HCT116 (cell line): ENCODE measurements around the gene ERN1. TPM values are rescaled to one million over a fixed set of nuclear protein-coding genes. Genes with fewer than 3 reads are reported as not detected.

ENCODE experiments used
- ATAC-seq: fragments of 200-7000 bp; cut with Tn5 transposase; 2 replicates; pipeline ENCODE4 v1.9.1; 2020; ENCODE audit warnings: mild to moderate bottlenecking, moderate library complexity
- BruUV-seq: library from RNA; stranded (reverse); fragments of 400-500 nt; replicated peaks from 2 replicates; lab custom pipeline; 2021; lab: Mats Ljungman, UMichigan
- CTCF ChIA-PET: fragments of 300-600 bp; sonication (Branson Sonifier 250); formaldehyde crosslinking; loops from one replicate; lab custom pipeline; 2021; ENCODE audit warnings: antibody characterized with exemption; lab: Charles Lee
- POLR2A ChIA-PET: fragments of 300-600, 350-600 bp; sonication (Branson Sonifier 250); formaldehyde crosslinking; loops from one replicate; lab custom pipeline; 2021; ENCODE audit warnings: antibody characterized with exemption; lab: Charles Lee
- RAD21 ChIA-PET, 2 experiments: fragments of 300-600 bp; sonication (Branson Sonifier 250); formaldehyde crosslinking; loops; one replicate each; lab custom pipeline; 2023; ENCODE audit warnings: low total read pairs in 2 of 2; ENCODE audit not compliant: uncharacterized antibody in 2 of 2, unreplicated experiment in 2 of 2, low non-redundant PET in 1 of 2; lab: Charles Lee
- DNase-seq: peaks from one replicate; pipeline ENCODE4 v3.0.0-alpha.2; 2010; ENCODE audit warnings: low read depth, low spot score
- H2AFZ ChIP-seq: fragments of 200-600 bp; shearing (Covaris generic), sonication (generic); 2 replicates; pipeline ENCODE4 v1.6.1; 2017; ENCODE audit warnings: low read depth, mixed run types, mixed read lengths, antibody characterized with exemption, low read length; ENCODE audit not compliant: poor library complexity, severe bottlenecking
- H3K27ac ChIP-seq: 2 replicates; pipeline ENCODE4 v1.5.1; 2012; ENCODE audit warnings: low read depth, low read length
- H3K27me3 ChIP-seq: fragments of 200-600 bp; sonication (generic); 2 replicates; pipeline ENCODE4 v1.6.1; 2016; ENCODE audit warnings: mixed run types, low read length, mixed read lengths; ENCODE audit not compliant: insufficient read depth
- H3K36me3 ChIP-seq, 2 experiments: fragments of 200-500 bp in 1 of 2; fragments of 200-600 bp in 1 of 2; sonication (Bioruptor generic) in 1 of 2; sonication (generic) in 1 of 2; 2 replicates each; pipeline versions ENCODE4 v1.5.1 to v1.6.1; 2014 to 2016; ENCODE audit warnings: low read length in 2 of 2, inconsistent platforms in 1 of 2, mixed read lengths in 1 of 2, mixed run types in 1 of 2; ENCODE audit not compliant: insufficient read depth in 2 of 2, control insufficient read depth in 1 of 2
- H3K4me1 ChIP-seq, 2 experiments: fragments of 200-600 bp in 1 of 2; sonication (generic) in 1 of 2; 2 replicates each; pipeline versions ENCODE4 v1.5.1 to v1.6.1; 2012 to 2017; ENCODE audit warnings: low read length in 2 of 2, inconsistent platforms in 1 of 2, mild to moderate bottlenecking in 1 of 2, mixed read lengths in 1 of 2, mixed run types in 1 of 2, moderate library complexity in 1 of 2; ENCODE audit not compliant: insufficient read depth in 2 of 2, control insufficient read depth in 1 of 2
- H3K4me2 ChIP-seq: fragments of 200-600 bp; sonication (generic); 2 replicates; pipeline ENCODE4 v1.6.1; 2017; ENCODE audit warnings: mixed run types, low read length, mixed read lengths
- H3K4me3 ChIP-seq, 2 experiments: fragments of 200-600 bp in 1 of 2; sonication (generic) in 1 of 2; replicated peaks in 1 of 2; 2 replicates each; pipeline ENCODE4 v1.5.1; 2011 to 2016; ENCODE audit warnings: low read length in 2 of 2, control low read depth in 1 of 2, low read depth in 1 of 2, mild to moderate bottlenecking in 1 of 2, mixed read lengths in 1 of 2, mixed run types in 1 of 2
- H3K79me2 ChIP-seq: fragments of 200-600 bp; sonication (generic); 2 replicates; pipeline ENCODE4 v1.6.1; 2017; ENCODE audit warnings: mild to moderate bottlenecking, mixed run types, low read length, moderate library complexity, mixed read lengths; ENCODE audit not compliant: insufficient read depth
- H3K9ac ChIP-seq: fragments of 200-600 bp; sonication (generic); 2 replicates; pipeline ENCODE4 v1.6.1; 2016; ENCODE audit warnings: low read length, mixed read lengths
- H3K9me2 ChIP-seq: fragments of 200-600 bp; sonication (generic), shearing (Covaris generic); 2 replicates; pipeline ENCODE4 v1.6.1; 2017; ENCODE audit warnings: mixed run types, mild to moderate bottlenecking, moderate library complexity; ENCODE audit not compliant: insufficient read depth
- H3K9me3 ChIP-seq, 2 experiments: fragments of 200-500 bp in 1 of 2; fragments of 200-600 bp in 1 of 2; sonication (Bioruptor generic) in 1 of 2; sonication (generic) in 1 of 2; 2 replicates each; pipeline ENCODE4 v1.6.1; 2014 to 2017; ENCODE audit warnings: low read length in 2 of 2, mixed read lengths in 2 of 2, inconsistent platforms in 1 of 2, low read depth in 1 of 2, mild to moderate bottlenecking in 1 of 2, mixed run types in 1 of 2, moderate library complexity in 1 of 2; ENCODE audit not compliant: control insufficient read depth in 1 of 2, insufficient read depth in 1 of 2
- H4K20me1 ChIP-seq: fragments of 200-600 bp; sonication (generic), shearing (Covaris generic); 2 replicates; pipeline ENCODE4 v1.6.1; 2017; ENCODE audit warnings: mixed run types, mild to moderate bottlenecking, moderate library complexity; ENCODE audit not compliant: insufficient read depth
- CBX3 ChIP-seq: IDR thresholded peaks from 2 replicates; pipeline ENCODE4 v1.6.1; 2012; ENCODE audit warnings: low read depth
- CEBPB ChIP-seq: IDR thresholded peaks from 2 replicates; pipeline ENCODE4 v1.6.1; 2012; ENCODE audit warnings: low read depth
- ELF1 ChIP-seq: IDR thresholded peaks from 2 replicates; pipeline ENCODE4 v1.6.1; 2012; ENCODE audit warnings: low read depth, borderline replicate concordance
- EZH2 ChIP-seq: fragments of 200-600 bp; sonication (generic); IDR thresholded peaks from 2 replicates; pipeline ENCODE4 v1.6.1; 2017; ENCODE audit warnings: antibody characterized with exemption, mixed run types
- FOSL1 ChIP-seq: IDR thresholded peaks from 2 replicates; pipeline ENCODE4 v1.6.1; 2012; ENCODE audit warnings: low read depth
- POLR2AphosphoS5 ChIP-seq: IDR thresholded peaks from 2 replicates; pipeline ENCODE4 v1.6.1; 2011; ENCODE audit warnings: mild to moderate bottlenecking, low read depth, low read length, moderate library complexity
- SIN3A ChIP-seq: IDR thresholded peaks from 2 replicates; pipeline ENCODE4 v1.6.1; 2012; ENCODE audit warnings: low read depth
- SRF ChIP-seq: IDR thresholded peaks from 2 replicates; pipeline ENCODE4 v1.6.1; 2012; ENCODE audit warnings: low read depth
- TCF7L2 ChIP-seq: IDR thresholded peaks from 2 replicates; pipeline ENCODE4 v1.7.0; 2011; ENCODE audit warnings: borderline replicate concordance, inconsistent platforms; ENCODE audit not compliant: insufficient read depth, insufficient read length; ENCODE audit errors: extremely low read depth
- YY1 ChIP-seq: IDR thresholded peaks from 2 replicates; pipeline ENCODE4 v1.6.1; 2011; ENCODE audit warnings: low read length, low read depth, moderate library complexity, mild to moderate bottlenecking; ENCODE audit not compliant: insufficient replicate concordance; ENCODE audit errors: extremely low read depth
- ZFX ChIP-seq: fragments of 450-650 bp; IDR thresholded peaks from 2 replicates; pipeline ENCODE4 v1.6.1; 2017
- intact Hi-C: fragments of 100-400 bp; cut with micrococcal nuclease; formaldehyde crosslinking; loops from 2 replicates; pipeline ENCODE4 v1.10.0; 2022
- total RNA-seq: library from RNA; stranded (reverse); gene quantifications from one replicate; pipeline ENCODE4 v1.2.1, GENCODE V29; 2021; ENCODE audit not compliant: unreplicated experiment
- TF ChIP-seq, protein P1 (sequence below): IDR thresholded peaks from 2 replicates; pipeline ENCODE4 v1.6.1; 2012

Gene ERN1
- total RNA-seq, 1 experiment from 2014 or later: 28.2 TPM

DNA sequence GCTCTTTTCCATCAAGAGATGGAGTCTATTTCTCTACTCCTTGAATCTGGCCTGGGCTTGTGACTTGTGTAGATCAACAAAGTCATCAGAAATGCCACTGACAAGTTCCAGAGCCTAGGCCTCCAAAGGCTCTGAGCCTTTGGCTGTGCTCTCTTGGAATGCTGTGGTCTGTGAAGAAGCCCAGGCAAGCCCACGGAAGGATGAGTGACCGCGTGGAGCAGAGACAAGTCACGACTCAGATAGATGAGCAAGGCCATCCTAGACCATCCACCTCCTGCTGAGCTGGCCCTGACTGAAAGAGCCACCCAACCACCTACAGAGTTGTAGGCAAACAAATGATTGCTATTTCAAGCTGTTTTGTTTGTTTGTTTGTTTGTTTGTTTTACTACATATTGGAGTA is 97.9 kb downstream of the ERN1 start:
- no peaks in the 10 kb centered on the region for H3K79me2 ChIP-seq
- RAD21 ChIA-PET: no interaction called here
- no peak for ATAC-seq
- no peak for DNase-seq
- no peak for TF ChIP-seq CBX3
- TF ChIP-seq FOSL1: no peak
- TF ChIP-seq CEBPB: no peak
- TF ChIP-seq, protein P1, sequence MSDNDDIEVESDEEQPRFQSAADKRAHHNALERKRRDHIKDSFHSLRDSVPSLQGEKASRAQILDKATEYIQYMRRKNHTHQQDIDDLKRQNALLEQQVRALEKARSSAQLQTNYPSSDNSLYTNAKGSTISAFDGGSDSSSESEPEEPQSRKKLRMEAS: no peak
- TF ChIP-seq ZFX: no peak
- no peak for TF ChIP-seq TCF7L2
- no peak for TF ChIP-seq ELF1
- TF ChIP-seq POLR2AphosphoS5: no peak
- no peak for TF ChIP-seq SRF
- no peak for TF ChIP-seq SIN3A
- TF ChIP-seq EZH2: no peak
- no peak for TF ChIP-seq YY1
- TF ChIP-seq, all 23 proteins: peak for 0
- Histone ChIP-seq H3K27me3 (no peaks in the 10 kb centered on the region), H3K4me2 (no peak overlapping the region), H3K27ac (no peak overlapping the region), H2AFZ (no peak overlapping the region), H3K9me2 (no peaks in the 10 kb centered on the region), H4K20me1 (no peaks in the 10 kb centered on the region), H3K4me1 (peaks cover 0 to 6% of the 10 kb centered on the region in 2 experiments; a peak in 1 of 4 replicates), H3K9ac (no peak overlapping the region), H3K4me3 (no peak overlapping the region), H3K9me3 (no peaks in the 10 kb centered on the region), H3K36me3 (no peaks in the 10 kb centered on the region)
- CTCF ChIA-PET: interaction anchor here (1.2 to 7.6 kb wide), 2 partner anchors 57 to 101 kb away, joined by 3 to 519 read pairs; partner anchors contain the start of gene ERN1
- intact Hi-C loops: no loop called here
- no TSS peak for BruUV-seq
- POLR2A ChIA-PET: no interaction called here
